Ishikawa (cell line): ENCODE results near the gene ERMP1.

Experiments
- CEBPB ChIP-seq: IDR thresholded peaks from 2 replicates; pipeline ENCODE4 v1.6.1; 2012
- CREB1 ChIP-seq: IDR thresholded peaks from 2 replicates; pipeline ENCODE4 v1.6.1; 2012; ENCODE audit warnings: low read depth
- EGR1 ChIP-seq: IDR thresholded peaks from 2 replicates; pipeline ENCODE4 v1.6.1; 2012
- EP300 ChIP-seq: IDR thresholded peaks from 2 replicates; pipeline ENCODE4 v1.6.1; 2012; ENCODE audit warnings: borderline replicate concordance
- RAD21 ChIP-seq: IDR thresholded peaks from 2 replicates; pipeline ENCODE4 v1.6.1; 2012; ENCODE audit warnings: low read depth
- YY1 ChIP-seq: IDR thresholded peaks from 2 replicates; pipeline ENCODE4 v1.6.1; 2012; ENCODE audit warnings: low read depth

GRCh38 chr9:5736563-5737346 is 96.2 kb downstream of the ERMP1 start:
- no peak for TF ChIP-seq CREB1
- TF ChIP-seq EP300, result no peak
- TF ChIP-seq RAD21, result no peak
- TF ChIP-seq EGR1, result no peak
- TF ChIP-seq CEBPB, result no peak
- TF ChIP-seq YY1, result no peak
